Measurements from ENCODE around the gene CALN1. TPM values are rescaled to one million over a fixed set of nuclear protein-coding genes. Genes with fewer than 3 reads are reported as not detected.

CALN1 gene
- total and polyA plus RNA-seq, 2 experiments from 2014 or later: 7.6 to 14.5 TPM

DNA sequence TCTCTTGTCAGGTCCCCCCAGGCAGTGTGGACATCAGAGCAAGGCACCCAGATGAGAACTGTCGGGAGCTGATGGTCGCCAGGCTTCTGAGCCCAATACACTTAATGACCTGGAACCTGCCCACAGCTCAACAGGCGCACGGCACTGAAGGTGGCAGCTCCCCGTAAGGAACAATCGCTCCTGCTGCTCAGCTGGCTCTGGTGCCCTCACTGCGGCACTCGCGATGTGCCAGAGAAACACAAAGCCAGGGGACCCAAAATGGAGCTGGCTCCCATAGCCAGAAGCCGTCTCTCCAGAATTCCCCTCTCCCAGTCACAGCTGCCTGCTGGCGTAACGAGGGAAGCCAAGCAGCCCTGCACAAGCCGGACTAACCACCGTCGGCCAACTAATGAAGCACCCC lies 6.3 kb downstream of the CALN1 start:
- Histone ChIP-seq H3K9me2 (ENCODE audit: insufficient read depth) (no peaks in the 10 kb centered on the region; the same call in 1 of the 2 replicates), H4K20me1 (replicated peaks; ENCODE audit: insufficient read depth) (no peaks in the 10 kb centered on the region), H2AFZ (0 out of 2 replicates have a peak overlapping the region, but pooled peaks have one; percentile 52), H3K4me3 (no peak overlapping the region), H3F3A (replicated peaks; ENCODE audit: low read depth) (no peaks in the 10 kb centered on the region), H3K27ac (ENCODE audit: low read depth) (no peak overlapping the region), H3K27me3 (ENCODE audit: insufficient read depth) (no peaks in the 10 kb centered on the region), H3K79me2 (replicated peaks; ENCODE audit: insufficient read depth) (no peaks in the 10 kb centered on the region), H3K4me1 (ENCODE audit: insufficient read depth) (peaks cover 5% of the 10 kb centered on the region; the same call in 1 of the 2 replicates), H3K4me2 (no peak overlapping the region), H3K36me3 (ENCODE audit: insufficient read depth) (no peaks in the 10 kb centered on the region)
- H3K27me3 Mint-ChIP-seq (ENCODE audit: insufficient read depth, low read depth, poor library complexity): peaks cover 4% of the 10 kb centered on the region
- H3K36me3 Mint-ChIP-seq (ENCODE audit: low read depth): no peaks in the 10 kb centered on the region
- ATAC-seq (no peak), DNase-seq (ENCODE audit: low spot score) (no peak)
- H3K9me3 Mint-ChIP-seq: no peaks in the 10 kb centered on the region
- H3K27ac Mint-ChIP-seq: no peak overlapping the region
- H3K4me1 Mint-ChIP-seq: no peaks in the 10 kb centered on the region
- H3K4me3 Mint-ChIP-seq: no peak overlapping the region
- no peak for TF ChIP-seq POLR2AphosphoS5 (IDR thresholded peaks at IDR 0.05; ENCODE audit: low read depth)
- TF ChIP-seq, protein P1, sequence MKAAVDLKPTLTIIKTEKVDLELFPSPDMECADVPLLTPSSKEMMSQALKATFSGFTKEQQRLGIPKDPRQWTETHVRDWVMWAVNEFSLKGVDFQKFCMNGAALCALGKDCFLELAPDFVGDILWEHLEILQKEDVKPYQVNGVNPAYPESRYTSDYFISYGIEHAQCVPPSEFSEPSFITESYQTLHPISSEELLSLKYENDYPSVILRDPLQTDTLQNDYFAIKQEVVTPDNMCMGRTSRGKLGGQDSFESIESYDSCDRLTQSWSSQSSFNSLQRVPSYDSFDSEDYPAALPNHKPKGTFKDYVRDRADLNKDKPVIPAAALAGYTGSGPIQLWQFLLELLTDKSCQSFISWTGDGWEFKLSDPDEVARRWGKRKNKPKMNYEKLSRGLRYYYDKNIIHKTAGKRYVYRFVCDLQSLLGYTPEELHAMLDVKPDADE (IDR thresholded peaks at IDR 0.05): no peak
- TF ChIP-seq JUNB (IDR thresholded peaks at IDR 0.05; ENCODE audit: unreplicated experiment): no peak
- no peak for TF ChIP-seq EZH2phosphoT487 (IDR thresholded peaks at IDR 0.05; ENCODE audit: unreplicated experiment)
- TF ChIP-seq ZNF331 (CRISPR knock-in tag; IDR thresholded peaks at IDR 0.05; ENCODE audit: low read depth): no peak
- no peak for TF ChIP-seq EZH2 (IDR thresholded peaks at IDR 0.05; ENCODE audit: low read depth, unreplicated experiment)
- TF ChIP-seq NANOG (IDR thresholded peaks at IDR 0.05; ENCODE audit: borderline replicate concordance): no peak
- TF ChIP-seq STAT1 (IDR thresholded peaks at IDR 0.05; ENCODE audit: unreplicated experiment): no peak
- TF ChIP-seq, protein P2, sequence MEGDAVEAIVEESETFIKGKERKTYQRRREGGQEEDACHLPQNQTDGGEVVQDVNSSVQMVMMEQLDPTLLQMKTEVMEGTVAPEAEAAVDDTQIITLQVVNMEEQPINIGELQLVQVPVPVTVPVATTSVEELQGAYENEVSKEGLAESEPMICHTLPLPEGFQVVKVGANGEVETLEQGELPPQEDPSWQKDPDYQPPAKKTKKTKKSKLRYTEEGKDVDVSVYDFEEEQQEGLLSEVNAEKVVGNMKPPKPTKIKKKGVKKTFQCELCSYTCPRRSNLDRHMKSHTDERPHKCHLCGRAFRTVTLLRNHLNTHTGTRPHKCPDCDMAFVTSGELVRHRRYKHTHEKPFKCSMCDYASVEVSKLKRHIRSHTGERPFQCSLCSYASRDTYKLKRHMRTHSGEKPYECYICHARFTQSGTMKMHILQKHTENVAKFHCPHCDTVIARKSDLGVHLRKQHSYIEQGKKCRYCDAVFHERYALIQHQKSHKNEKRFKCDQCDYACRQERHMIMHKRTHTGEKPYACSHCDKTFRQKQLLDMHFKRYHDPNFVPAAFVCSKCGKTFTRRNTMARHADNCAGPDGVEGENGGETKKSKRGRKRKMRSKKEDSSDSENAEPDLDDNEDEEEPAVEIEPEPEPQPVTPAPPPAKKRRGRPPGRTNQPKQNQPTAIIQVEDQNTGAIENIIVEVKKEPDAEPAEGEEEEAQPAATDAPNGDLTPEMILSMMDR (conservative IDR thresholded peaks at IDR 0.05; ENCODE audit: low read depth in 2 of 2): no peak
- TF ChIP-seq CREB1 (CRISPR knock-in tag; IDR thresholded peaks at IDR 0.05; ENCODE audit: low read depth): no peak

DNA sequence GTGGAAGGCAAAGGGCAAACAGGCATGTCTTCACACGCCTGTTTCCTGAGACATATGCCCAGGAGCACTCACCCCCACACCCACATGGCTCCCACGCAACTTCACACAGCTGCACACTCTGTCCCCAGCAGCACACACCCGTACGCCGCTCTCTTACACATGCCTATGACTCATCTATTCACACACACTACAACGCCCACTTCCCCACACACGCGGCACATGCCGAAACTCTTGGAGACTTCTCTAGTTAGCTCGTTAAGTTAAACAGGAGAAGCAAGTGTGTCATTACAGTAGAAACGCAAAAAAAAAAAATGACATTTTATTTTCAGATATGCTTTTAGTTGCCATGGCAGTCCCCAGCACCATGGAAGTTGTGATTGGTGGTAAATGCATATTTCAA lies 6.7 kb downstream of the CALN1 start:
- Histone ChIP-seq H3K9me2 (ENCODE audit: insufficient read depth) (no peaks in the 10 kb centered on the region; the same call in 1 of the 2 replicates), H3F3A (replicated peaks; ENCODE audit: low read depth) (no peaks in the 10 kb centered on the region), H4K20me1 (replicated peaks; ENCODE audit: insufficient read depth) (no peaks in the 10 kb centered on the region), H3K4me3 (no peak overlapping the region), H3K4me2 (no peak overlapping the region), H3K27ac (ENCODE audit: low read depth) (no peak overlapping the region), H3K36me3 (ENCODE audit: insufficient read depth) (no peaks in the 10 kb centered on the region), H2AFZ (0 out of 2 replicates have a peak overlapping the region, but pooled peaks have one; percentile 52), H3K79me2 (replicated peaks; ENCODE audit: insufficient read depth) (no peaks in the 10 kb centered on the region), H3K27me3 (ENCODE audit: insufficient read depth) (no peaks in the 10 kb centered on the region), H3K4me1 (ENCODE audit: insufficient read depth) (peaks cover 5% of the 10 kb centered on the region; the same call in 1 of the 2 replicates)
- ATAC-seq (no peak), DNase-seq (ENCODE audit: low spot score) (no peak)
- Mint-ChIP-seq H3K27ac (peak overlapping the region; percentile 0; the same call in 1 of the 2 replicates), H3K4me3 (no peak overlapping the region), H3K27me3 (ENCODE audit: insufficient read depth, low read depth, poor library complexity) (peaks cover 4% of the 10 kb centered on the region), H3K4me1 (no peaks in the 10 kb centered on the region), H3K36me3 (ENCODE audit: low read depth) (no peaks in the 10 kb centered on the region), H3K9me3 (no peaks in the 10 kb centered on the region)
- TF ChIP-seq CREB1 (CRISPR knock-in tag; IDR thresholded peaks at IDR 0.05; ENCODE audit: low read depth) (no peak), POLR2AphosphoS5 (IDR thresholded peaks at IDR 0.05; ENCODE audit: low read depth) (no peak), ZNF114 (CRISPR knock-in tag; IDR thresholded peaks at IDR 0.05) (no peak), JUNB (IDR thresholded peaks at IDR 0.05; ENCODE audit: unreplicated experiment) (no peak)
- TF ChIP-seq, protein P1 (IDR thresholded peaks at IDR 0.05): no peak
- TF ChIP-seq, protein P3, sequence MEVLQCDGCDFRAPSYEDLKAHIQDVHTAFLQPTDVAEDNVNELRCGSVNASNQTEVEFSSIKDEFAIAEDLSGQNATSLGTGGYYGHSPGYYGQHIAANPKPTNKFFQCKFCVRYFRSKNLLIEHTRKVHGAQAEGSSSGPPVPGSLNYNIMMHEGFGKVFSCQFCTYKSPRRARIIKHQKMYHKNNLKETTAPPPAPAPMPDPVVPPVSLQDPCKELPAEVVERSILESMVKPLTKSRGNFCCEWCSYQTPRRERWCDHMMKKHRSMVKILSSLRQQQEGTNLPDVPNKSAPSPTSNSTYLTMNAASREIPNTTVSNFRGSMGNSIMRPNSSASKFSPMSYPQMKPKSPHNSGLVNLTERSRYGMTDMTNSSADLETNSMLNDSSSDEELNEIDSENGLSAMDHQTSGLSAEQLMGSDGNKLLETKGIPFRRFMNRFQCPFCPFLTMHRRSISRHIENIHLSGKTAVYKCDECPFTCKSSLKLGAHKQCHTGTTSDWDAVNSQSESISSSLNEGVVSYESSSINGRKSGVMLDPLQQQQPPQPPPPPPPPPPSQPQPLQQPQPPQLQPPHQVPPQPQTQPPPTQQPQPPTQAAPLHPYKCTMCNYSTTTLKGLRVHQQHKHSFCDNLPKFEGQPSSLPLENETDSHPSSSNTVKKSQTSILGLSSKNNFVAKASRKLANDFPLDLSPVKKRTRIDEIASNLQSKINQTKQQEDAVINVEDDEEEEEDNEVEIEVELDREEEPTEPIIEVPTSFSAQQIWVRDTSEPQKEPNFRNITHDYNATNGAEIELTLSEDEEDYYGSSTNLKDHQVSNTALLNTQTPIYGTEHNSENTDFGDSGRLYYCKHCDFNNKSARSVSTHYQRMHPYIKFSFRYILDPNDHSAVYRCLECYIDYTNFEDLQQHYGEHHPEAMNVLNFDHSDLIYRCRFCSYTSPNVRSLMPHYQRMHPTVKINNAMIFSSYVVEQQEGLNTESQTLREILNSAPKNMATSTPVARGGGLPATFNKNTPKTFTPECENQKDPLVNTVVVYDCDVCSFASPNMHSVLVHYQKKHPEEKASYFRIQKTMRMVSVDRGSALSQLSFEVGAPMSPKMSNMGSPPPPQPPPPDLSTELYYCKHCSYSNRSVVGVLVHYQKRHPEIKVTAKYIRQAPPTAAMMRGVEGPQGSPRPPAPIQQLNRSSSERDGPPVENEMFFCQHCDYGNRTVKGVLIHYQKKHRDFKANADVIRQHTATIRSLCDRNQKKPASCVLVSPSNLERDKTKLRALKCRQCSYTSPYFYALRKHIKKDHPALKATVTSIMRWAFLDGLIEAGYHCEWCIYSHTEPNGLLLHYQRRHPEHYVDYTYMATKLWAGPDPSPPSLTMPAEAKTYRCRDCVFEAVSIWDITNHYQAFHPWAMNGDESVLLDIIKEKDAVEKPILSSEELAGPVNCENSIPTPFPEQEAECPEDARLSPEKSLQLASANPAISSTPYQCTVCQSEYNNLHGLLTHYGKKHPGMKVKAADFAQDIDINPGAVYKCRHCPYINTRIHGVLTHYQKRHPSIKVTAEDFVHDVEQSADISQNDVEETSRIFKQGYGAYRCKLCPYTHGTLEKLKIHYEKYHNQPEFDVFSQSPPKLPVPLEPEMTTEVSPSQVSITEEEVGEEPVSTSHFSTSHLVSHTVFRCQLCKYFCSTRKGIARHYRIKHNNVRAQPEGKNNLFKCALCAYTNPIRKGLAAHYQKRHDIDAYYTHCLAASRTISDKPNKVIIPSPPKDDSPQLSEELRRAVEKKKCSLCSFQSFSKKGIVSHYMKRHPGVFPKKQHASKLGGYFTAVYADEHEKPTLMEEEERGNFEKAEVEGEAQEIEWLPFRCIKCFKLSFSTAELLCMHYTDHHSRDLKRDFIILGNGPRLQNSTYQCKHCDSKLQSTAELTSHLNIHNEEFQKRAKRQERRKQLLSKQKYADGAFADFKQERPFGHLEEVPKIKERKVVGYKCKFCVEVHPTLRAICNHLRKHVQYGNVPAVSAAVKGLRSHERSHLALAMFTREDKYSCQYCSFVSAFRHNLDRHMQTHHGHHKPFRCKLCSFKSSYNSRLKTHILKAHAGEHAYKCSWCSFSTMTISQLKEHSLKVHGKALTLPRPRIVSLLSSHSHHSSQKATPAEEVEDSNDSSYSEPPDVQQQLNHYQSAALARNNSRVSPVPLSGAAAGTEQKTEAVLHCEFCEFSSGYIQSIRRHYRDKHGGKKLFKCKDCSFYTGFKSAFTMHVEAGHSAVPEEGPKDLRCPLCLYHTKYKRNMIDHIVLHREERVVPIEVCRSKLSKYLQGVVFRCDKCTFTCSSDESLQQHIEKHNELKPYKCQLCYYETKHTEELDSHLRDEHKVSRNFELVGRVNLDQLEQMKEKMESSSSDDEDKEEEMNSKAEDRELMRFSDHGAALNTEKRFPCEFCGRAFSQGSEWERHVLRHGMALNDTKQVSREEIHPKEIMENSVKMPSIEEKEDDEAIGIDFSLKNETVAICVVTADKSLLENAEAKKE (CRISPR knock-in tag; IDR thresholded peaks at IDR 0.05): no peak

All from GM23338 (cell line).